GM12873 (cell line): ENCODE results near the gene TFB1M.

Experiments used
- TF ChIP-seq, protein P1 (sequence below): IDR thresholded peaks from 2 replicates; pipeline ENCODE4 v1.5.1; 2012; ENCODE audit warnings: low read depth, mild to moderate bottlenecking, moderate library complexity, low read length, control low read depth; ENCODE audit not compliant: insufficient read depth; ENCODE audit errors: missing control alignments

Gene TFB1M

DNA sequence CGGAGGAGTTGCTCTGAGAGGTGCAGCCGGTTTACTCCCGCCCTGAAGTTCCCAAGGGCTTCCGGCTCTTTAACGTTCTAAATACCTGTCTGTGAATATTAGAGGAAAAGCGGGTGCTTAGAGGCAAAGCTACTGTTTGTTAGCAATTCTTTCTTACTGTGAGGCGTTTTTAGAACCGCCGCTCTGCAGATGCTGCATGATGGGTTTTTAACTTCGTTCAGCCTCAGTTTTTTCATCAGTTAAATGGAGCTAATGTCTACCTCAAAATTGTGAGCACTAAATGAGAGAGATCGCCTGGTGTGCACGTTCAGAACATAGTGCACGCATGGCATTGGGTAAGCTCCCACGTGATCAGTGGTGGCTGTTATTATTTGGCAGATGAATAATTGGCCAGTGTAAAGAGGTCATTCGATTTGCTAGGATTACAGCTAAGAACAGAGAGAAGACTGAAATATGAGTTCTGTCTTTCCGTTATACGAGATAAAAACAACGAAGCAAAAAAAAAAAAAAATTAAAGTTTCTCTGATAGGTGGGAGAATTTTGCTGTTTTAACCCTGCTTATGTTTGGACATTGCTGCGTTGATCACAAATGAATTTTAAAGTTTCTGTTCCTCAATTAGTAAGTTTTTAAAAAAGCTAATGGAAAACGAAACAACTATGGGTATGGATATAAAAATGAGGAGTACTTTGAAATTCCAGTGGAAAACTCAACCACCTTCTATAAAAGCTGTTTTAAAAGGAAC lies 660 bp upstream of the TFB1M start:
- TF ChIP-seq, protein P1, sequence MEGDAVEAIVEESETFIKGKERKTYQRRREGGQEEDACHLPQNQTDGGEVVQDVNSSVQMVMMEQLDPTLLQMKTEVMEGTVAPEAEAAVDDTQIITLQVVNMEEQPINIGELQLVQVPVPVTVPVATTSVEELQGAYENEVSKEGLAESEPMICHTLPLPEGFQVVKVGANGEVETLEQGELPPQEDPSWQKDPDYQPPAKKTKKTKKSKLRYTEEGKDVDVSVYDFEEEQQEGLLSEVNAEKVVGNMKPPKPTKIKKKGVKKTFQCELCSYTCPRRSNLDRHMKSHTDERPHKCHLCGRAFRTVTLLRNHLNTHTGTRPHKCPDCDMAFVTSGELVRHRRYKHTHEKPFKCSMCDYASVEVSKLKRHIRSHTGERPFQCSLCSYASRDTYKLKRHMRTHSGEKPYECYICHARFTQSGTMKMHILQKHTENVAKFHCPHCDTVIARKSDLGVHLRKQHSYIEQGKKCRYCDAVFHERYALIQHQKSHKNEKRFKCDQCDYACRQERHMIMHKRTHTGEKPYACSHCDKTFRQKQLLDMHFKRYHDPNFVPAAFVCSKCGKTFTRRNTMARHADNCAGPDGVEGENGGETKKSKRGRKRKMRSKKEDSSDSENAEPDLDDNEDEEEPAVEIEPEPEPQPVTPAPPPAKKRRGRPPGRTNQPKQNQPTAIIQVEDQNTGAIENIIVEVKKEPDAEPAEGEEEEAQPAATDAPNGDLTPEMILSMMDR: no peak

DNA sequence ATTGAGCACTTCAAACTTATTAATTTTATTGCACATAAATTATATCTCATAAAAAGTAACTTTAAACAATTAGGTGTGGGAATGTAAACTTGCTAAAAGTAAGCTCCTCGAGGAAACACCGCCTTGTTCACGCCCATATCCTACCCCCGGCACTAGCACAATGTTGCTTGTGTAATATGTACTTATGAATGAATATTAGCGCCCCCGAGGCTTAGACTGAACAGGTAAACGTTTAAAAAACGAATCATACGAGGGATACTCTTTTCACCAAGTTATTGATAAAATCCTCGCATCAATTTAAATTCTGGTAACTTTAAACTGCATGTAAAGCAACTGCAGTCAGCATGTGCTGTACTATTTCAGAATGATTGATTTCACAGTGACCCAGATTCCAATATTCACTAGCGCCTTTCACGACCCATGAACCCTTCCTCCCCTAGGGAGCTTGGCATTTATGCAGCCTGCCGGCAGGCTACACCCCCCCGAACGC lies 637 bp downstream of the TFB1M start:
- TF ChIP-seq, protein P1: no peak

DNA sequence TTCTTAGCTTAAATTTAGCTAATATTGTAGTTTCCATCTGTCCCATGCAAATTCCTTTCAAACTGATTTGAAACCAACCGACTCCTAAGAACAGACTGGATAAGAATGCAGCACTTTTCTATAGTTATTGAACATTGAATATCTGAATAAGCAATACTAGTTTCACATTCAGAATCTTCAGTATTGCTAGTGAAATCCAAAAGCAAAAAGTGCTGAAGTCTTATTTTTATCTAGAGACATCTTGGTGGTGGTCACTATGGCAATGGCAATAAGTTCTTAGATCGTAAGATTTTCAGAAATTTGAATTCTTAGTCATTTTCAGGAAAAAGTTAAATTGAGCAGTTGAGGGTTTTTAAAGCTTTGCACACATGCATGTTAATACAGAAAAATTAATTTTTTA lies 2.7 kb downstream of the TFB1M start:
- TF ChIP-seq, protein P1: no peak

- TF ChIP-seq, protein P1: no peak
Measured at GRCh38 chr6:155311086-155311485, 3.2 kb downstream of the TFB1M start.

DNA sequence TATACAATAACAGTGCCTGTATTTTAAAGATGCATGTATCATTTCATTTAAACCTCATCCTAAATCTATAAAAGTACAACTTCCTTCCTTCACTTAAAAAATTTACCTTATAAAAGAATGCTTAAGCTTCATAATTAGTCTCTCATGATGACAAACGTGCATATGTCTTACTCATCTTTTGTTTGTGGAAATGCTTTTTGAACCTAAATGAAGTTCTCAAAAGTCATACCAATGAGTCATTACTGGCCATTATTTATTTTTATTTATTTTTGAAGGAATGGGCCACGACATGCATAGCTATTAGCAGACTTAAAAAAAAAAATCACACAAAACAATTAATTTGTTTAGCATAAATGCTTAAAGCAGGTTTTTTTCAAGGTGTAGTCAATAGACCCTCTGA lies 3.7 kb downstream of the TFB1M start:
- TF ChIP-seq, protein P1: no peak

- TF ChIP-seq, protein P1: no peak
Measured at GRCh38 chr6:155309150-155309549, 5.1 kb downstream of the TFB1M start.

DNA sequence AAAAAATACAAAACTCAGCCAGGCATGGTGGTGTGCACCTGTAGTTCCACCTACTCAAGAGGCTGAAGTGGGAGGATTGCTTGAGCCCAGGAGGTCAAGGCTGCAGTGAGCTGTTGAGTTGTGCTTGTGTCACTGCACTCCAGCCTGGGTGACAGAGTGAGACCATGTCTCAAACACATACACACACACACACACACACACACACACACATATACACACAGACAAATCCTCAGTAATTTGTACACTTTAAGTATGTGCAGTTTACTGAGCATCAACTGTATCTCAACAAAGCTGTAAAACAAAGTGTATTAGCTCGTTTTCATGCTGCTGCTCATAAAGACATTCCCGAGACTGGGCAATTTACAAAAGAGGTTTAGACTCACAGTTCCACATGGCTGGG lies 7.3 kb downstream of the TFB1M start:
- TF ChIP-seq, protein P1: no peak
